Endothelial cell of hepatic sinusoid (primary cell): ENCODE results near the gene TBX1.

Experiments
- in situ Hi-C: cut with HindIII; loops from 2 replicates; pipeline ENCODE4 v1.10.0; 2017; ENCODE audit warnings: low sequenced_read_pairs

The TBX1 gene

DNA sequence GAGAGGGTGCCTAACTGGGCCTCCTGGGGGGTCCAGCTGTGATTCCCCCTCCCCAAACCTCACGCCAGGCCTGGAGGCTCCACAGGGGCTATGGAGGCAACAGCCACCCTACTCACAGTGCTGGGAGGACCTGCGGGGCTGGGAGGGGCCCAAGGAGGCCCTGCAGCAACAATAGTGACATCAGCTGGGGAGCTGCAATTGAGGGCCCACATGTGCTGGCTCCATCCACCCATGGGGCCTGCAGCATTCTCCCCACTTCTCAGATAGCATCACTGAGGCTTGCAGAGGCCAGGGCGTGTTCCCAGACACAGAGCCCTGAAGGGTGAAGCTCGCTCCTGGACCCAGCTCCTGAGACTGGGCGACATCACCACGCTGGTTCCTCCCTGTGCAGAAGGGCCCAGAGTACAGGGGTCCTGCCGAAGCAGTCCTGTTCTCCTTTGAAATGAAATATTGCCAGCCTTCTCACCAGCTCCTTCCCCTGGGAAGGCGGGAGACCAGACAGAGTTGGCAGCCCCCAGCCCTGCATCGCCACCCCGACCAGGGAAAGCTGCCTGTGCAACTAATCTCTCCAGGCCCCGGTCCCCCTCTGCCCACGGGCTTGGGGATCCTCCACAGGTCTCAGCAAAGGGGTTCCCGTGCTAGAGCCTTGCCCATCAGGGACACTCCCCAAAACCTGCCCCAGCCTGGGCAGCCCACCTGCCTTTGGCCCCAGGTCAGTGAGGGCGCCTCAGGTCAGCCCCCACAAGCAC lies 8.9 kb upstream of the TBX1 start:
- in situ Hi-C loops, result no loop called here

DNA sequence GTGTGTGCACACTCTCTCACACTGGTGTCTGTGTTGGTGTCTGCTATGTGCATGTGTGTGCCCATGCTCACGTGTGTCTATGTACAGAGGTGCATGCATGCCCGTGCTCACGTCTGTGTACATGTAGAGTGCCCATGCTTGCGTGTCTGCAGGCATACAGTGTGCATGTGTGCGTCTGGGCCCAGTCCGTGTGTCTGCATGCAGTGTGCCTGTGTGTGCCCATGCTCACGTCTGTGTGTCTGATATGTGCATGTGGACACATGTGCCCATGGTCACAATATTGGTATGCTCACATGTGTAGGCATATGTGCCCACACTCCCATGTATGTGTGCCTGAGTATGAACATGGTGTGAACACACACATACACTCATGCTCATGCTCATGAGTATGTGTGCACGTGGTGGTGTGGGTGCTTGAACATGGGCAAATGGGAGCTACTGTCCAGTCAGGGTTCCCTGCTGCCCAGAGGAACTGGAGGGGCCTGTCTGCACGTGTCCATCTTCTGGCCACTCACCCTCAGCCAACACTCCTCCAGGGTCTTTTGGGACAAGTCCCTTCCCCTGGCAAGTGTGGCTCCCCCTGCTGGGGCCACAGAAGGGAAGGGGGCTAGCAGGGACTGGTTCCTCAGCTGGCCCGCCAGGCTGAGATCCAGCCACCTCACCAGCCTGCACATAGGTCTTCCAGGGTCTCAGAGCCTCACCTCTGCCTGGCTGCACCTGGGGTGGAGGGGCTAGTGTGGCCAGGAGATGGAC lies 7.3 kb upstream of the TBX1 start:
- in situ Hi-C loops, result no loop called here

DNA sequence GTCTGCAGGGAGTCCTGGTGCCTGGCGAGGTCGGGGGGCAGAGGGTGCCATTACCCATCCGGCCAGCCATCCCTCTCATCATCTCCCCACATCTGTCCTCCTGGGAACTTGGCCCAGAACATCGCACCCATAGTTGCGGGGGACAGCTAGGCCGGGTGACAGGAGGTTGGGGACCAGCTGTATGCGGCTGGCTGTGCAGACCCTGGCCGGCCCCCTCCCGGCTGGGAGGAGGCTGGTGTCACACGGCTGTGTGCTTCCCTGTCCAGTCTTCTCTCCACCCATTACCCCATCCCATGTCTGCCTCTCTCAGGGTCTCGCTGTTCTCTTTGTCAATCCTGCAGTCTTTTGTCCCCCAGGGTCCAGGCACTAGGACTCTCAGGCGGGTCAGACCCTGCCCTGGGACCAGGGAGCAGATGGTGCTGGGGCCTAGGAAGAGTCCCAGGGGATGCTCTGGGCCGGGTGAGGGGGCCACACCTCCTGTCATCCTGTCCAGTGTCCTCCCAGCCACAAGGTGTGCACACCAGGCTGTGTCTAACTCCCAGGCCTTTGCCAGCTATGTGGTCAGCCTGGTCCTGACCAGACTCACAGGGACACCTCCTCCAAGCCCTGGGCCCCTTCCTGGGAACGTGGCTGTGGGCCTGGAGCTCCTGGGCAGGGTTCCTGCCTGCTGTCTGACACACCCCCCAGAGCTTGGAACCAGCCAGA lies 6.4 kb upstream of the TBX1 start:
- in situ Hi-C loops, result no loop called here

DNA sequence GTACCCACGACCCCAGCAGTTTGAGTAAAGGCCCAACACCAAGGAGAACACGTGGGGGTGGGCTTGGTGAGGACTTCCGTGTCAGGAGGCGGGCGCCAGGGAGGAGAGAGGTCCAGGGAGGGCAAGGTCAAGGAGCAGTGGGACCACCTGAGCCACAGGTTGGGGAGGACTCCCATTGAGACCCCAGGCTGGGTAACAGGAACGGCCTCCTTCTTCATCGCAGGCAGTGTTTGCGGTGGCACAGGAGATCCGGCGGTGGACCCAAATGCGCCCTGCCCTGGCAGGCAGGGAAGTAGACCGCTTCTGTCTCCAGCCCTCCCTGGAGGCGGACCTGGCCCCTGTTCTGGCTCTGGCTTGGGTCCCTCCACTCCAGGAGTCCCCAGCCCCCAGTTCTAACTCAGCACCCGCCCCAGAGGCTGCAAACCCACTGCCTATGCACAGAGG lies 5.9 kb upstream of the TBX1 start:
- in situ Hi-C loops, result loop anchor here (5.0 kb wide), 2 partner anchors 78 to 168 kb away; no protein-coding TSS in a partner anchor

DNA sequence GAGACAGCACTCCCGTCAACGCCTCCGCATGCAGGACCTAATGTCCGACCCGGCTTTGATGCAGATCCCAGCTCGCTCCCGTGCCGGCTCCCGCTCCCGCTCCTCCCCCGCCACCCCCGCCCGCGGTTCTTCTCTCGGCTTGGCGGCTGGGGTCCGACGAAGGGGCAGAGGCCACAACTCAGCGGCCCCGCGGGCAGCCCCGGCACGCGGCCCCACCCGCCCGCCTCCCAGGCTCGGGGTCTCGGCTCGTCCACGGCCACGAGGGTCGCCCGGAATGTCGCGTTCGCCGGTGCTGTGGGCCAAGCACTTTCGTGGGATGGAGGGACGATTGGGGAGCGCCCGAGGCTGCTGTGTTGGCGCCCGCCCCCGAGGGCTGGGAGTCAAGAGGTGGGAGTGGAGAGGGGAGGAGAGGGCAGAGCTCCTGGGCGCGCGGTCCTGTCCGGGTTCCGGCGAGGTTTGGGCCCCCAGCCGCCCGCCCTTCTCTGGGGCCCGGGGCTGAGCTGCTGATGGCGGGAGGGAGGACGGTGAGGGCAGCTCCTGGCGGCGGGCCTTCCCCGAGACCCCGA lies 5.3 kb upstream of the TBX1 start:
- in situ Hi-C loops, result loop anchor here (5.0 kb wide), 2 partner anchors 77 to 167 kb away; no protein-coding TSS in a partner anchor

DNA sequence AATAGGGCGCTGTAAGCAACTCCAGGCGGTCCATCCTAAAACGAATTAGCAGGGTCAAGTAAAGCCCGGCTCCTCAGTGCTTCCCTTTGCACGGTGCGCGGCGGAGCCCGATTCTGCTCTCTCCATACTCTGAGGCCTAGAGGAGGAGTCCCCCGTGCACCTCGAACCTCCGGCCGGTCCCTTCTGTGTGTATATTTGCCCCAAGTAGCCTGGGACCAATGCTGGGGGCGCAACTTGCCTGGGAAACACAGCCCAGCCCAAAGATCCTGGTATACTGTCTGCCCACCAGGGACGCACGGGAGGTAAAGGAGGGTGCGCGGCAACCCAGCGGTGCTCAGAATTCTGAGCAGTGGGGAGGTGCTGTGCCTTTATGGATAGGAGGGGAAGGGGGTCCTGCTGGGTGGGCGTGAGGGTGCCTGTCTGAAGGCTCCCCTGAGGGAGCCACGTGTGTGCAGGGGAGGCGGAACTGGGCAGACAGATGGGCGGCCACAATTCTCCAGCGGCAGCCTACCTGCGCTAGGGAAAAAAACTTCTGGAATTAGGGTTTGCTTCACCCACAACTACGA lies 4.8 kb upstream of the TBX1 start:
- in situ Hi-C loops, result loop anchor here (5.0 kb wide), 2 partner anchors 76 to 166 kb away; no protein-coding TSS in a partner anchor

DNA sequence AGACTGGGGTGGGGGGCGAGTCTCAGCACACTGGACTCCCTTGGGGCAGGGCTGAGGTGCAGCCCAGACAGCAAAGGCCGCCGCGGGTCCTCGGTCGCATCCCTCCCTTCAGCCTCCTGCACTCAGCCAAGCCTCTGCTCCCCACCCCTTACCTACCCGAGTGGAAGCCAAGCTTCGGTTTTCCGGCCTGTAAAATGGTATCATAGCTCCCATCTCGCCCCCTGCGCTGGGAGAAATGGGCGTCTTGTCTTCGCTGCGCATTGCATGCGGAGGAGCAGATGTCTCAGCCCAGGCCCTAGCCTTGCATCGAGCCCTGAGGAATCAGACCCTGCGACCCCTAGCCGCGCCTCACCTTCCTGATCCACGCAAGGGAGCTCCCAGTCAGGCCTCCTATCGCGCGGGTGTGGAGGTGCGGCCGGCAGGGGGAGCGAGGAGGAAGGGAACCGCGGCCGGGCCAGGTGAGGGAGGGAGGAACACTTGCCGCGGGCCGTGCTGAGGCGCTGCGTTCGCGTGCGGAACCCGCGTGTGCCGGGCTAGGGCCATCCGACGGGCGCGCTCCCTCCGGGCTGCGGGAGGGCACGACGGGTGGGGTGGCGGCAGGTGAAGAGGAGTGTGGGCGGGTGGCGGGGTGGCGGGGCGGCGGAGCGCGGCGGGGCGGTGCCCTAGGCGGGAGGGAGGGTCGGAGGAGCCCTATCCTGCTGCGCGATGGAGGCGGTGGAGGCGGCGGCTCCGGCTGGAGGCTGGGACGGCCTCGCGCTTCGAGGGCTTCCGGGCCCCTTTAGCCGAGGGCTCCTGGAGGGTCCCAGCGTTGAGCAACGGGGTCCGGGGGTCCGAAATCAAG lies 4.1 kb upstream of the TBX1 start:
- in situ Hi-C loops, result loop anchor here (5.0 kb wide), 2 partner anchors 76 to 166 kb away; no protein-coding TSS in a partner anchor

DNA sequence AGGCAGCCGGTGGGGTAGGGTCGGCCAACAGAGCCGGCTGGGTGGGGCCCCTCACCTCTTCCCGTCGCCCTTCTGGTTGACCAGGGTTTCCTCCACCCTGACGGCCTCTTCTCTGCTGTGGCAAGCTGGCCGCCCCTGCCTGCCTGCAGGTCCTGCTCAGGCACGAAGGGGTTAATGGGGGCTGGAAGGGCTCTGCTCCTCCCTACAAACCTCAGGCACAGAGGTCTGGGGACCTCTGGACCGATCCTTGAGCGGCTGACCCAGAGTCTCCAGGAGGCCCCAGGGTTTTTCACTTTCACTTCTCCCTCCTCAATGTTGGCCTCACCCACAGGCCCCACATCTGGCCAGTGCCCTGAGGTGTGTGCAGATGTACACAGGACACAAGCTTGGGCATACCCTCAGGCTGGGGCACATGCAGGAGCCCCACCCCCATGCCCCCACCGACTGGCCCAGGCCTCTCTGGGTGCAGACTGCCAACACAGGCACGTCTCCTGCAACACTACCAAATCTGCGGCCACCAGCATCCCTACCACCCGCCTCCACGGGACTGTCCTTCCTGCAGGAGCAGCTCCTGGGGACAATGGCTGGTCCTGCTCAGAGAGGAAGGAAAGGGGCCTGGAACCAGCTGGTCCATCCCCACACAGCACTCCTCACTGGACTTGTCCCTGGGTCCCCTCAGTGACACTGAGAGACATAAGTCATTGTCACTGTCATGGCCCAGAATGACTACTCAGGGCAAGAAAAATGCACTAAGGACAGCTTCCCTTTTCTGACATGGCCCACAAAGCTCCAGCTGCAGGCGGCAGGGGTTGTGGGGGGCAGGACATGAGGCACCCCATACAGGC lies 3.2 kb upstream of the TBX1 start:
- in situ Hi-C loops, result loop anchor here (5.0 kb wide), 2 partner anchors 75 to 165 kb away; no protein-coding TSS in a partner anchor

DNA sequence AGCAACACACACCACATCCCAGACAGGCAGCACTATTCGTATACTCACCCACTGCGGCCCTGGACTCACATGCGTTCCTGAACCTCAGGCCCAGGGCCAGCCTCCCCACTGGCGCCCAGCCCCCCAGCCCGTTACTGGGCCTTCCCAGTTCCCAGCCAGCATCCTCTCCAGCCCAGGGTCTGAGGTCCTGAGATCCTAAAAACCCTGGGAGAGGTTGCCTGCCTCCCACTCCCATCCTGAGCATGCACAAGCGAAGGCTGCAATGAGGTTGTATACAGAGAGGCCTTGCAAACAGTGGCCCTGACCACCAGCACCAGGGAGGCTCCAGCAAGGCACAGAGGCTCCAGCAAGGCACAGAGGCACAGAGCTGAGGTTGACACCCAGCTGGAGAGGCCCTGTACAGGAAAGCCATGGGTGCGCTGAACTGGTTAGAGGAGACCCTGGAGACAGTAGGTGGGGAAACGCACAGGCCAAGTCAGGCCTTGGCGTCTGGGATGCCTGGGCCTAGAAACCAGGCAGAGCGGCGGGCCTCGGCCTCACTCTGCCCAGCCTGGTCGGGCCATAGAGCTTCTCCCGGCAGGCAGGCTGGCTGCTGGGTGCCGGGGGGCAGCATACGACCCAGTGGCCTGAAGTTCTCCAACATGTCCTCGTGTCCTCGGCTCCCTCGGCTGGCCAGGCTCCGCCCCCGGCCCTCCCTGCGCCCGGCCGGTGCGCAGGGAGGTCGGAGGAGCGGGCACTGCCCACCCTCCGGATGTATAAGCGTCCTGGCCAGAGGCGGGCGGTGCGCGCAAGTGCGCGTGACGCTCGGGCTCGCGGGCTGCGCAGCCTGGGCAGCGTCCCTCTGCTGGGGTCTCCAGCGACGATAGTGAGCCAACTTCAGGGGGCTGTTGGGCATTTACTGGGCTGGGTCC lies 2.3 kb upstream of the TBX1 start:
- in situ Hi-C loops, result loop anchor here (5.0 kb wide), 2 partner anchors 74 to 164 kb away; no protein-coding TSS in a partner anchor

DNA sequence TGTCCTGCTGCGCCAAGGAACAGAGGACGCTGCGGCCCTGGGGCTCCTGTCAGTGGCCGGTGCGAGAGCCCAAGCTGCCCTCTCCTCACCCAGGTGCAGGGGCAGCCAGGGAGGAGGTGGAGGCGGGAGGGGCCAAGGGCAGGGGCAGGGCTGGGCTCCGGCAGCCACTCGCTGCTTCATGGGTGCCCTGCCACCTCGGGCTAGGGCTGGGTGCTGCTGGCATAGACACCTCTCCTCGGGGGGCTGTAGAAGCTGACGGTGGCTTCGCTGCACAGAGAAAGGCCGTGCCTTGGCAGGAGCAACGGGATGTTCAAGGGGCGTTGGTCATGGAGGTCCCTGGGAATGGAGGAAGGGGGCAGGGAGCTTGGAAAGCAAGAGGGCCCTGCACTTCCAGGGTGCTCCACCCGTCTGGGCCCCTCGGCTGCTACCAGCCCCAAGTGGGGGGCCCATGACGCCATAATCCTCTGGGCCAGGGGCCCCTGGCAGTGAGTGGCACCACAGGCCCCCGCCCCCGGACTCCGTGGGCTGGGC lies 1.6 kb upstream of the TBX1 start:
- in situ Hi-C loops, result loop anchor here (5.0 kb wide), 2 partner anchors 73 to 163 kb away; no protein-coding TSS in a partner anchor

DNA sequence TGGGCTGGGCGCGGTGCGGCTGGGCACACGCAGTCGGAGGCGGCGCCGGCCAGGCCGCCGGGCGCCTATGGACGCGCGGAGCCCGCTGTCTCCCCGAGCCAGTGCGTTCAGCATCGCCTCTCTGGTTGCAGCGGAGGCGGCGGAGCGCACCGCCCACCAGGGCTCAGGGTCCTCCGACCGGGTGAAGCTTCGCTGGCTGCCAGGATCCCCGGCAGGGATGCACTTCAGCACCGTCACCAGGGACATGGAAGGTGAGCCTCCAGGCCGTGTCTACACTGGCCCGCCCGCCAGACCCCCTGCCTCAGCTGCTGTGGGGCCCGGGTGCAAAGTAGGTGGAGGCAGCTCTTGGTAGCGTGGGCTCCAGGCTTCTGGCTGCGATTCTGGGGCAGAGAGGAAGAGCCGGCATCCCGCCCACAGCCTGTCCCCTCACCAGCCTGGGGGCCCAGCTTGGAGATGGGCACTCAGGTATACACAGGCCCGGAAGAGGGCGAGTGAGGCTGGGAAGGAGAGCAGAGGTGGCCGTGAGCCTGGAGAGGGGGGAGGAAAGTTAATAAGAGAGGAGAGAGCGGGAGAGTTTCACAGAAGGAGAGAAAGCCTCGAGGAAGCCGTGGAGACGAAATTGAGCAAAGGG lies 1.0 kb upstream of the TBX1 start:
- in situ Hi-C loops, result loop anchor here (5.0 kb wide), 2 partner anchors 73 to 163 kb away; no protein-coding TSS in a partner anchor

DNA sequence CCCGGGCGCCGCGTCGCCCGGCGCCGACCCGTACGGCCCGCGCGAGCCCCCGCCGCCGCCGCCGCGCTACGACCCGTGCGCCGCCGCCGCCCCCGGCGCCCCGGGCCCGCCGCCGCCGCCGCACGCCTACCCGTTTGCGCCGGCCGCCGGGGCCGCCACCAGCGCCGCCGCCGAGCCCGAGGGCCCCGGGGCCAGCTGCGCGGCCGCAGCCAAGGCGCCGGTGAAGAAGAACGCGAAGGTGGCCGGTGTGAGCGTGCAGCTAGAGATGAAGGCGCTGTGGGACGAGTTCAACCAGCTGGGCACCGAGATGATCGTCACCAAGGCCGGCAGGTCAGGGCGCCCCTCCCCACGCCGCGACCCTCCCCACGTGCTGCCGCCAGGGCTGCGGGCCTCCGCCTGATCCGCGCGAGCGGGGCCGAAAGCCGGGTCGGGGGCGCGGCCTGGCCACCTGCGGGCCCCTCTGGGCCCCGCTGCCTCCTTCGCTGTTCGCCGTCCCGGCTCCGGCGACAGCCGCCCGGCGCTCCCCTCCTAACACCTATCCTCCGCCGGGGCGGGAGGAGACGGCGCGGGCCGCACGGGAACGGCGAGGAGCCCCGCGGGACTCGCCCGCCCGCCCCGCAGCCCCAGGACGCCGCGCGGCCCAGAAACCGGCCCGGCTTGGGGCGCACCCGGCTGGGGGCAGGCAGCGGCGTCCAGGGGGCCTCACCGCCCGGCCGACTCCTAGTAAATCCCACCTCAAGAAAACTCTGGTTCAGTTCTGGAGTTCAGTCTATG lies 560 bp downstream of the TBX1 start:
- in situ Hi-C loops, result no loop called here

DNA sequence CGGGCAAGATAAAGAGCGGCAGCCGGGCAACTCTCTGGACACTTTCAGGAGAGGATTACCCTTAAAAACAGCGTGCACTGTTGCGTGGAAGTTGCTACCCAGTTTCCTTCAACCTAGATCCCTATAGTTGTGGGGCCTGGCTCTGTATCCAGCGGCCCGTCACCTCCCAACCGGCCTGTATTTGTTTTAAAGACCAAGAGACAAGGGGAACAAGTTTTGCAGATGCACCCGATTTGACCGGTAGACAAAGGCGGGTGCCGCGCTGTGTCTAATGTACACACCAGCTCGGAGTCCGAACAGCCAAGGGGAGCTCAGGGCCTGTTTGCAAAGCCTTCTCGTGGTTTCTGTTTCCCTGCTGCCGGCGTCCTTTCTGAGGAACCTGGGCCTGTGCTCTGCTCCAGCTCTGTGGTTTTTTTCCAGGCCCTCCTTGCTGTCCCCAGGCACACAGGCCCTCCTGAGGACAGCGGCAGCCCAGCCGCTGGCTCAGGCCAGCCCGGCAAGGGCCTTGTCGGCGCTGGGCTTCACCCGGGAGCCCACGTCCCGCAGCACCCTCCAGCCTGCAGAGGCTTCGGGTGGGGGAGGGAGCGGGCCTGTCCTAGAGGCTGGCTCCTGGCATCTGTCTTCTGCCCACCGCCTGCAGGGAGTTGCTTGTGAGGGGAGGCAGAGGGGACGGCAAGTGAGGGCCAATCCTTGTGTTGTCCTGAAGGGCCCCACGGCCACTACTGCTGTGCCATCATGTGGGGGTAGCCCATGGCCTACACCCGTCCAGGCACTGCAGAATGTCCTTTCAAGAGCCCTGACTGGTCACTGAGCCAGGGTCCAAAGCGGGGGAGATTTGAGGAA lies 1.4 kb downstream of the TBX1 start:
- in situ Hi-C loops, result no loop called here

DNA sequence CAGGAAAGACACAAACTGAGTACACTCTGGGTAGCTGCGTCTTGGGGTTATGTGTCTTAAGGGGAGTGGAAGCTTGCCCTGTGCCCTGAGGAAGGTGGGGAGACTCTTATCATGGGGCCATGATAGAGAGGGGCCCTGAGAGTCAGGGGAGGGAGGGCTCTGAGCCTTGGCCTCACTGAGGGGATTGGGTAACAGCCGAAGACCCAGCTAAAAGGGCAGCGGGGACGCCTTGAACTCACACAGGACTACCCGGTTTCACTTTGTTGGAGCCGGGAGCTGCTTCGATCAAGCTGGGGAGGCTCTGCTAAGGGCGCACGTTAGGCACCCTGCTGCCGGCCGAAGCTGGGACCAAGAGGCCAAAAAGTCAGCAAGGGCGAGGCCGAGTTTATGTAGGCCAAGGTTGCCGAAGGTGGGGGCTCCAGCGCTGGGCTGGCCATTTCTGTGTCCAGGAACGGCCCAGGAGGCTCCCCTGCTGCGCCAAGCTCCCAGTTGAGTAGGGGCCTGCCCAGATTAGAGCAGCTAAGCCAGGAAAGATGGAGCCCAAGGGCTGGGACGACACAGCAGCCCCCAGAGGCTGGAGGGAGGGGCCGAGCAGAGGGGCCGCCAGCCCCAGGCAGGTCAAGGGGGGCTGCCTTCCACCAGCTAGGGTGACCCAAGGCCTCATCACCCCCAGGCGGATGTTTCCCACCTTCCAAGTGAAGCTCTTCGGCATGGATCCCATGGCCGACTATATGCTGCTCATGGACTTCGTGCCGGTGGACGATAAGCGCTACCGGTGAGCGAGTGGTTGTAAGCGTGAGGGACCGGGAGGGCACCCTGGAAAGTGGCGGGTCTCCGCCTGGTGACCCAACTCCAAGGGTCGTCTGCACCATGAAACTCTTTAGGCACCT lies 2.2 kb downstream of the TBX1 start:
- in situ Hi-C loops, result no loop called here
